ENCODE data around the gene DPYSL3. TPM values are rescaled to one million over a fixed set of nuclear protein-coding genes. Genes with fewer than 3 reads are reported as not detected.
A peak's percentile ranks its signal among the peaks of the same experiment; 100 is the strongest.
"Not testable (repeated sequence)": the region's sequence is repeated elsewhere in the genome, so short reads cannot be mapped to it uniquely, and the experiment has no call there.

DPYSL3 gene
- polyA plus RNA-seq, 1 donor (not counting 4 experiments of a cell fraction or from before 2014, with no cell fraction given): 4.8 TPM

DNA sequence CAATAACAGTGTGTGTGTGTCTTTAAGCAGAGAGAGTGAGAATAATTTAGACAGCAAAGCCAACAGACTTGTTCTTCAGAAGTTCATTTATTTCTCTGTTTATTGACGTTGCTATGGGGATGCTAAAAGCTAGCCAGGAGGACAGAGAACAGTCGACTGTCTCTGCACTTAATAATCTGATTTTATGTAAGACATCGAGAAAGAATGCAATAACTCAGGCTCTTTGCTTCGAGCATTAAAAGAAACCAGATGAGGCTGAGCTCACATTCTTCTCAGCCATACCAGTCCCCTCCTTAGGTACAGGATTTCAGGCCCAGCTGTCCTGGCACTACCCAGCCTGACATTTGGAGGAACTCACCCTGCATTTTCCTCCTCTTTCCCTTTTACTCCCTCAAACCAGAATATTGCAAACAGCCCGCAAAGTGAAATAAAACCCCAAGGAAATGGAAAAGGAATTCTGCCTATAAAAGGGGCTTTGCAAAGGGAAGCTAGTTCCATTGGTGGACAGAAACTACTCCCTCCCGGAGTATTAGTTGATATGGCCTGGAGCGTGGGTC lies 44.5 kb upstream of the DPYSL3 start:
- no peaks in the 10 kb centered on the region for H4K20me1 ChIP-seq (ENCODE audit: control insufficient read depth, extremely low read depth, insufficient read depth, low read length)
- TF ChIP-seq, protein P1, sequence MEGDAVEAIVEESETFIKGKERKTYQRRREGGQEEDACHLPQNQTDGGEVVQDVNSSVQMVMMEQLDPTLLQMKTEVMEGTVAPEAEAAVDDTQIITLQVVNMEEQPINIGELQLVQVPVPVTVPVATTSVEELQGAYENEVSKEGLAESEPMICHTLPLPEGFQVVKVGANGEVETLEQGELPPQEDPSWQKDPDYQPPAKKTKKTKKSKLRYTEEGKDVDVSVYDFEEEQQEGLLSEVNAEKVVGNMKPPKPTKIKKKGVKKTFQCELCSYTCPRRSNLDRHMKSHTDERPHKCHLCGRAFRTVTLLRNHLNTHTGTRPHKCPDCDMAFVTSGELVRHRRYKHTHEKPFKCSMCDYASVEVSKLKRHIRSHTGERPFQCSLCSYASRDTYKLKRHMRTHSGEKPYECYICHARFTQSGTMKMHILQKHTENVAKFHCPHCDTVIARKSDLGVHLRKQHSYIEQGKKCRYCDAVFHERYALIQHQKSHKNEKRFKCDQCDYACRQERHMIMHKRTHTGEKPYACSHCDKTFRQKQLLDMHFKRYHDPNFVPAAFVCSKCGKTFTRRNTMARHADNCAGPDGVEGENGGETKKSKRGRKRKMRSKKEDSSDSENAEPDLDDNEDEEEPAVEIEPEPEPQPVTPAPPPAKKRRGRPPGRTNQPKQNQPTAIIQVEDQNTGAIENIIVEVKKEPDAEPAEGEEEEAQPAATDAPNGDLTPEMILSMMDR (optimal IDR thresholded peaks at IDR 0.05 in 1 of 3, IDR thresholded peaks at IDR 0.05 in 1 of 3, conservative IDR thresholded peaks at IDR 0.05 in 1 of 3; ENCODE audit: extremely low read depth in 1 of 3, insufficient read depth in 2 of 3, low read length in 3 of 3): no peak
- no peak for TF ChIP-seq EZH2 (IDR thresholded peaks at IDR 0.05; ENCODE audit: low read length)
- no peak overlapping the region for H3K27ac ChIP-seq (ENCODE audit: control insufficient read depth, insufficient read depth, low read length)
- dilution Hi-C loops (cut with MboI; ENCODE audit: extremely low pct_ligation_motif_present, low sequenced_read_pairs): no loop called here
- H3K4me3 ChIP-seq (ENCODE audit: control insufficient read depth in 2 of 3, extremely low read depth in 1 of 3, insufficient read depth in 2 of 3, low read depth in 1 of 3, low read length in 3 of 3): peak overlapping the region in 1 of 3 experiments; percentile 18
- H2AFZ ChIP-seq (ENCODE audit: control insufficient read depth, low read length): peak overlapping the region; percentile 74
- peak overlapping the region; percentile 35 for H3K9ac ChIP-seq (ENCODE audit: control insufficient read depth, extremely low read depth, insufficient read depth, low read length)
- no peaks in the 10 kb centered on the region for H3K36me3 ChIP-seq (ENCODE audit: control insufficient read depth in 2 of 2, extremely low read depth in 1 of 2, insufficient read depth in 2 of 2, low read length in 2 of 2)
- DNase-seq (ENCODE audit: low read depth, low spot score) (no peak), FAIRE-seq (no peak)
- H3K4me2 ChIP-seq (ENCODE audit: control insufficient read depth, extremely low read depth, insufficient read depth, low read depth, low read length): peak overlapping the region; percentile 37
- H3K4me1 ChIP-seq (ENCODE audit: control insufficient read depth, extremely low read depth, insufficient read depth, low read length): peaks cover 6% of the 10 kb centered on the region
- no peaks in the 10 kb centered on the region for H3K27me3 ChIP-seq (ENCODE audit: control insufficient read depth, extremely low read depth, insufficient read depth, low read length)
- no peaks in the 10 kb centered on the region for H3K9me1 ChIP-seq (ENCODE audit: control insufficient read depth, extremely low read depth, insufficient read depth, low read length)
- H3K9me3 ChIP-seq (ENCODE audit: control insufficient read depth, low read depth, low read length): no peaks in the 10 kb centered on the region
- H3K79me2 ChIP-seq (ENCODE audit: control insufficient read depth, insufficient read depth, low read length): no peaks in the 10 kb centered on the region

DNA sequence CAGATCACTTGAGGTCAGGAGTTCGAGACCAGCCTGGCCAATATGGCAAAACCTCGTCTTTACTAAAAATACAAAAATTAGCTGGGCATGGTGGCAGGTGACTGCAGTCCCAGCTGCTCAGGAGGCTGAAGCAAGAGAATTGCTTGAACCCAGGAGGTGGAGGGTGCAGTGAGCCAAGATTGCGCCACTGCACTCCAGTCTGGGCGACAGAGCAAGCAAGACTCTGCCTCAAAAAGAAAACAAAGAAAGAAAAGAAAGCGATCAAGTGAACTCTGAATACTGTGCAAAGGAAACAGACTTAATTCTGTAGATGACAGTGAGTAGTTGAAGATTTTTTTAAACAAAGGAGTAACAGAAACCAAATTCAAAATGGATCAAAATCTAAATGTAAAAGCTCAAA lies 43.9 kb upstream of the DPYSL3 start:
- peak overlapping the region; percentile 74 for H2AFZ ChIP-seq (ENCODE audit: control insufficient read depth, low read length)
- H3K79me2 ChIP-seq (ENCODE audit: control insufficient read depth, insufficient read depth, low read length); H3K27me3 ChIP-seq (ENCODE audit: control insufficient read depth, extremely low read depth, insufficient read depth, low read length); H3K9me3 ChIP-seq (ENCODE audit: control insufficient read depth, low read depth, low read length); H3K4me3 ChIP-seq (ENCODE audit: control insufficient read depth in 2 of 3, extremely low read depth in 1 of 3, insufficient read depth in 2 of 3, low read depth in 1 of 3, low read length in 3 of 3); H3K27ac ChIP-seq (ENCODE audit: control insufficient read depth, insufficient read depth, low read length); H4K20me1 ChIP-seq (ENCODE audit: control insufficient read depth, extremely low read depth, insufficient read depth, low read length); DNase-seq (ENCODE audit: low read depth, low spot score); H3K4me1 ChIP-seq (ENCODE audit: control insufficient read depth, extremely low read depth, insufficient read depth, low read length); H3K36me3 ChIP-seq (ENCODE audit: control insufficient read depth in 2 of 2, extremely low read depth in 1 of 2, insufficient read depth in 2 of 2, low read length in 2 of 2); FAIRE-seq; H3K9me1 ChIP-seq (ENCODE audit: control insufficient read depth, extremely low read depth, insufficient read depth, low read length); H3K9ac ChIP-seq (ENCODE audit: control insufficient read depth, extremely low read depth, insufficient read depth, low read length); dilution Hi-C loops (cut with MboI; ENCODE audit: extremely low pct_ligation_motif_present, low sequenced_read_pairs): not testable (repeated sequence)
- peak overlapping the region; percentile 37 for H3K4me2 ChIP-seq (ENCODE audit: control insufficient read depth, extremely low read depth, insufficient read depth, low read depth, low read length)

DNA sequence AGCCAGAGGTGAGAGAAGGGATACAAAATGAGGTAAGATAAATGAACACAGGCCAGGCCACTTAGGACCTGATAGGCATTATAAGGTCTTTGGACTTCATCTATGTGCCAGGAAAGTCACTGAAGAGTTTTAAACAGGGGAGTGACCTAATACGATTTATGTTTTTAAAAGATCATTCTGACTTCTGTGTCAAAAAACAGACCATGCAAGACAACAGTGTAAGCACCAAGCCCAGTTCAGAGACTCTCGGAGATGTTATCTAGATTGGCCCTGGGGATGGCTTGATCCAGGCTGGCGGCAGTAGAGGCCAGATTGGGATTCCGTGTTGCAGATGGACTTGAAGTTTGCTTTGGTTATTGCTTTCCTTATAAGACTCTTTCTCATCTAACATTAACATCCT lies 43.0 kb upstream of the DPYSL3 start:
- H3K79me2 ChIP-seq (ENCODE audit: control insufficient read depth, insufficient read depth, low read length): no peaks in the 10 kb centered on the region
- H4K20me1 ChIP-seq (ENCODE audit: control insufficient read depth, extremely low read depth, insufficient read depth, low read length): no peaks in the 10 kb centered on the region
- peaks cover 6% of the 10 kb centered on the region for H3K4me1 ChIP-seq (ENCODE audit: control insufficient read depth, extremely low read depth, insufficient read depth, low read length)
- DNase-seq (ENCODE audit: low read depth, low spot score) (no peak), FAIRE-seq (no peak)
- no peak overlapping the region for H3K4me2 ChIP-seq (ENCODE audit: control insufficient read depth, extremely low read depth, insufficient read depth, low read depth, low read length)
- H3K9ac ChIP-seq (ENCODE audit: control insufficient read depth, extremely low read depth, insufficient read depth, low read length): no peak overlapping the region
- H3K9me3 ChIP-seq (ENCODE audit: control insufficient read depth, low read depth, low read length): no peaks in the 10 kb centered on the region
- no peaks in the 10 kb centered on the region for H3K36me3 ChIP-seq (ENCODE audit: control insufficient read depth in 2 of 2, extremely low read depth in 1 of 2, insufficient read depth in 2 of 2, low read length in 2 of 2)
- no peak overlapping the region for H3K27ac ChIP-seq (ENCODE audit: control insufficient read depth, insufficient read depth, low read length)
- TF ChIP-seq, protein P1 (optimal IDR thresholded peaks at IDR 0.05 in 1 of 3, IDR thresholded peaks at IDR 0.05 in 1 of 3, conservative IDR thresholded peaks at IDR 0.05 in 1 of 3; ENCODE audit: extremely low read depth in 1 of 3, insufficient read depth in 2 of 3, low read length in 3 of 3): no peak
- TF ChIP-seq EZH2 (IDR thresholded peaks at IDR 0.05; ENCODE audit: low read length): no peak
- H3K4me3 ChIP-seq (ENCODE audit: control insufficient read depth in 2 of 3, extremely low read depth in 1 of 3, insufficient read depth in 2 of 3, low read depth in 1 of 3, low read length in 3 of 3): no peak overlapping the region
- dilution Hi-C loops (cut with MboI; ENCODE audit: extremely low pct_ligation_motif_present, low sequenced_read_pairs): no loop called here
- no peaks in the 10 kb centered on the region for H3K9me1 ChIP-seq (ENCODE audit: control insufficient read depth, extremely low read depth, insufficient read depth, low read length)
- no peak overlapping the region for H2AFZ ChIP-seq (ENCODE audit: control insufficient read depth, low read length)
- H3K27me3 ChIP-seq (ENCODE audit: control insufficient read depth, extremely low read depth, insufficient read depth, low read length): no peaks in the 10 kb centered on the region
